Fibroblast of the aortic adventitia (primary cell): ENCODE data around the gene RBM10. TPM values are rescaled to one million over a fixed set of nuclear protein-coding genes. Genes with fewer than 3 reads are reported as not detected.

Experiments used
- DNase-seq: peaks from one replicate; pipeline ENCODE4 v3.0.0-alpha.2; 2010; ENCODE audit warnings: low read depth
- H3K4me3 ChIP-seq: 2 replicates; pipeline ENCODE4 v1.5.1; 2011; ENCODE audit warnings: low read depth, mild to moderate bottlenecking, control low read depth, low read length, moderate library complexity
- CTCF ChIP-seq: IDR thresholded peaks from 2 replicates; pipeline ENCODE4 v1.5.1; 2011; ENCODE audit warnings: mild to moderate bottlenecking, low read length, control low read depth, inconsistent platforms; ENCODE audit not compliant: insufficient read depth
- total RNA-seq: library from RNA; depleted of rRNA; stranded (reverse); fragments of >200 nt; gene quantifications from 2 replicates; pipeline ENCODE4 v1.2.3, GENCODE V29; 2012; ENCODE audit warnings: low replicate concordance

RBM10 gene
- total RNA-seq, 1 donor: 37.9 TPM

GRCh38 chrX:47158781-47159180 lies 13.8 kb downstream of the RBM10 start:
- DNase-seq: no peak
- H3K4me3 ChIP-seq: no peak overlapping the region
- no peak for TF ChIP-seq CTCF

DNA sequence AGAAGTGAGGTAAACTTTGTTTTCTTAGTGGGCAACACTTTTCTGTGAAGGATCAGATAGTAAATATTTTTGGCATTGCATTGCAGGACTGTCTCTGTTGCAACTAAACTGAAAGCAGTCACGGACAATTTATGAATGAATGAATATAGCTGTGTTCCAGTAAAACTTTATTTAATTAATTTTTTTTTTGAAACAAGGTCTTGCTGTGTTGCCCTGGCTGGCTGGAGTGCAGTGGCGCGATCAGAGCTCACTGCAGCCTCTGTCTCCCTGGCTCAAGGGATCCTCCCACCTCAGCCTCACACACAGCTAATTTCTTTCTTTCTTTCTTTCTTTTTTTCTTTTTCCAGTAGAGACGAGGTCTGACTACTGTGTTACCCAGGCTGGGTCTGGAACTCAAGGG lies 15.8 kb downstream of the RBM10 start:
- no peak for TF ChIP-seq CTCF
- H3K4me3 ChIP-seq: no peak overlapping the region
- DNase-seq: no peak

GRCh38 chrX:47162927-47163583 lies 18.0 kb downstream of the RBM10 start:
- H3K4me3 ChIP-seq: no peak overlapping the region

GRCh38 chrX:47164420-47164819 lies 19.4 kb downstream of the RBM10 start:
- TF ChIP-seq CTCF: no peak
- no peak overlapping the region for H3K4me3 ChIP-seq
- no peak for DNase-seq

More at GRCh38 chrX:47162927-47163583, 18.0 kb downstream of the RBM10 start:
- no peak for DNase-seq
- TF ChIP-seq CTCF: no peak

- H3K4me3 ChIP-seq: no peak overlapping the region
- peak; percentile 49 for DNase-seq
- no peak for TF ChIP-seq CTCF
Measured at GRCh38 chrX:47166126-47166525, 21.1 kb downstream of the RBM10 start.

- no peak overlapping the region for H3K4me3 ChIP-seq
- no peak for TF ChIP-seq CTCF
- no peak for DNase-seq
Measured at GRCh38 chrX:47168495-47169073, 23.6 kb downstream of the RBM10 start.
